PC-3 (cell line): ENCODE results near the gene TGIF1. TPM values are rescaled to one million over a fixed set of nuclear protein-coding genes. Genes with fewer than 3 reads are reported as not detected.
"Not testable (repeated sequence)": the region's sequence is repeated elsewhere in the genome, so short reads cannot be mapped to it uniquely, and the experiment has no call there.

Experiments used
- ATAC-seq: fragments of 200-7000 bp; cut with Tn5 transposase; 2 replicates; pipeline ENCODE4 v1.9.1; 2020; ENCODE audit warnings: mild to moderate bottlenecking, moderate library complexity
- BruUV-seq: library from RNA; stranded (reverse); fragments of 400-500 nt; replicated peaks from 2 replicates; lab custom pipeline; 2021; lab: Mats Ljungman, UMichigan
- CTCF ChIA-PET: fragments of 300-600 bp; sonication (Branson Sonifier 250); formaldehyde crosslinking; loops from one replicate; lab custom pipeline; 2022; ENCODE audit warnings: antibody characterized with exemption; lab: Charles Lee
- POLR2A ChIA-PET: fragments of 300-600 bp; sonication (Branson Sonifier 250); formaldehyde crosslinking; loops from one replicate; lab custom pipeline; 2022; ENCODE audit warnings: antibody characterized with exemption; ENCODE audit not compliant: unreplicated experiment; lab: Charles Lee
- DNase-seq: peaks from one replicate; pipeline ENCODE4 v3.0.0-alpha.2; 2015
- H2AFZ ChIP-seq: fragments of 300-600 bp; sonication (generic); 2 replicates; pipeline ENCODE4 v1.6.0; 2016; ENCODE audit warnings: antibody characterized with exemption, low read length
- H3F3A ChIP-seq: fragments of 300-600 bp; sonication (generic); one replicate; pipeline ENCODE4 v1.6.0; 2017; ENCODE audit warnings: antibody characterized with exemption, low read length, control low read depth, mild to moderate bottlenecking; ENCODE audit not compliant: unreplicated experiment
- H3K27ac ChIP-seq: fragments of 300-600 bp; sonication (generic); 2 replicates; pipeline ENCODE4 v1.5.1; 2016; ENCODE audit warnings: mild to moderate bottlenecking, low read length
- H3K27me3 ChIP-seq: fragments of 300-600 bp; sonication (generic); 2 replicates; pipeline ENCODE4 v1.6.1; 2016; ENCODE audit warnings: low read length, mixed read lengths
- H3K36me3 ChIP-seq: fragments of 300-600 bp; sonication (generic); 2 replicates; pipeline ENCODE4 v1.6.1; 2016; ENCODE audit warnings: low read depth, mixed run types, low read length, mixed read lengths
- H3K4me1 ChIP-seq: fragments of 300-600 bp; sonication (generic); 2 replicates; pipeline ENCODE4 v1.5.1; 2016; ENCODE audit warnings: low read length; ENCODE audit not compliant: insufficient read depth
- H3K4me2 ChIP-seq: fragments of 300-600 bp; sonication (generic); 2 replicates; pipeline ENCODE4 v1.6.0; 2016; ENCODE audit warnings: low read length
- H3K4me3 ChIP-seq: fragments of 300-600 bp; sonication (generic); 2 replicates; pipeline ENCODE4 v1.5.1; 2016; ENCODE audit warnings: mild to moderate bottlenecking, low read length, mixed read lengths
- H3K79me2 ChIP-seq: fragments of 300-600 bp; sonication (generic); 2 replicates; pipeline ENCODE4 v1.6.1; 2017; ENCODE audit warnings: low read length, mixed read lengths
- H3K9ac ChIP-seq: fragments of 300-600 bp; sonication (generic); 2 replicates; pipeline ENCODE4 v1.6.0; 2016; ENCODE audit warnings: mild to moderate bottlenecking, low read length
- H3K9me2 ChIP-seq: fragments of 300-600 bp; sonication (generic); replicated peaks from 2 replicates; pipeline ENCODE4 v1.6.1; 2016; ENCODE audit warnings: mixed run types, low read length, mixed read lengths
- H3K9me3 ChIP-seq: fragments of 300-600 bp; sonication (generic); 2 replicates; pipeline ENCODE4 v1.6.1; 2016; ENCODE audit warnings: low read length, mixed read lengths
- H4K20me1 ChIP-seq: fragments of 300-600 bp; sonication (generic); 2 replicates; pipeline ENCODE4 v1.6.1; 2016; ENCODE audit warnings: low read length, mixed read lengths
- EZH2 ChIP-seq: fragments of 300-600 bp; sonication (generic); IDR thresholded peaks from one replicate; pipeline ENCODE4 v1.6.1; 2017; ENCODE audit warnings: antibody characterized with exemption, mild to moderate bottlenecking, low read length; ENCODE audit not compliant: unreplicated experiment
- EZH2phosphoT487 ChIP-seq: fragments of 300-600 bp; sonication (generic); IDR thresholded peaks from 2 replicates; pipeline ENCODE4 v1.6.1; 2018; ENCODE audit warnings: mild to moderate bottlenecking, antibody characterized with exemption, low read length, borderline replicate concordance
- intact Hi-C: fragments of 100-400 bp; cut with micrococcal nuclease; formaldehyde crosslinking; loops from 2 replicates; pipeline ENCODE4 v1.9.0; 2023
- total RNA-seq: library from RNA; depleted of rRNA; stranded (reverse); fragments of >200 nt; gene quantifications from 2 replicates; pipeline ENCODE4 v1.2.3, GENCODE V29; 2014
- TF ChIP-seq, protein P1 (sequence below): fragments of 300-600 bp; sonication (generic); conservative IDR thresholded peaks from 2 replicates; pipeline ENCODE4 v1.5.1; 2017; ENCODE audit warnings: antibody characterized with exemption, low read depth, mild to moderate bottlenecking, low read length

The TGIF1 gene
- total RNA-seq, 1 experiment from 2014 or later: 114 TPM

DNA sequence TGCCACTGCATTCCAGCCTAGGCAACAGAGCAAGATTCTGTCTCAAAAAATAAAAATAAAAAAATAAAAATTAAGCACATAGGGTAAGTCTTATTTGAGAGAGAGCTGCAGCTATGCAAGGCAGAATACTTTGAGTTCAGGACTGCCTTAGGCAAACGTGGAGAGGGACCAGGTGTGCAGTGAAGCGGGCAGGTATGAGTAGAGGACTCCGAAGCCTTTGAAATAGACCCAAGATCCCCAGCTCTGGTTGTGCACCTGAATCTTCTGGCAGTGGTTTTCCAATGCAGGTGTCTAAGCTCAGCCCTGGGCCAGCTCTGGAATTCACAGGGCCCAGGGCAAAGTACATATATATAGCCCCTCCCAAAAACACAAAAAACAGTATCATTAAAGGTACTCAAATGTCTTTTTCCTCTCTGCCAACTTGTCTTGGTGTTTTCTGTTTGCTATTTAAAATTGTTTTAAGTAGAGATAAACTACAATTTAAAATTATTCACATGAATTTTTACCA lies 21.2 kb downstream of the TGIF1 start:
- Histone ChIP-seq H3K27ac (no peak overlapping the region), H3K36me3 (no peaks in the 10 kb centered on the region), H3K4me3 (no peak overlapping the region), H3K9me2 (no peaks in the 10 kb centered on the region), H3K4me2 (no peak overlapping the region), H3K79me2 (no peaks in the 10 kb centered on the region), H3F3A (peaks cover 2% of the 10 kb centered on the region), H2AFZ (no peak overlapping the region), H4K20me1 (no peaks in the 10 kb centered on the region), H3K9ac (no peak overlapping the region), H3K4me1 (peaks cover 8% of the 10 kb centered on the region), H3K9me3 (0 out of 2 replicates have a peak, but pooled peaks cover 3% of the 10 kb centered on the region), H3K27me3 (no peaks in the 10 kb centered on the region)
- no peak for DNase-seq
- no TSS peak for BruUV-seq
- POLR2A ChIA-PET: no interaction called here
- CTCF ChIA-PET: interaction anchor here (0.5 kb wide), 1 partner anchor 195 kb away, joined by 7 read pairs; no protein-coding TSS in a partner anchor
- no peak for ATAC-seq
- TF ChIP-seq, protein P1, sequence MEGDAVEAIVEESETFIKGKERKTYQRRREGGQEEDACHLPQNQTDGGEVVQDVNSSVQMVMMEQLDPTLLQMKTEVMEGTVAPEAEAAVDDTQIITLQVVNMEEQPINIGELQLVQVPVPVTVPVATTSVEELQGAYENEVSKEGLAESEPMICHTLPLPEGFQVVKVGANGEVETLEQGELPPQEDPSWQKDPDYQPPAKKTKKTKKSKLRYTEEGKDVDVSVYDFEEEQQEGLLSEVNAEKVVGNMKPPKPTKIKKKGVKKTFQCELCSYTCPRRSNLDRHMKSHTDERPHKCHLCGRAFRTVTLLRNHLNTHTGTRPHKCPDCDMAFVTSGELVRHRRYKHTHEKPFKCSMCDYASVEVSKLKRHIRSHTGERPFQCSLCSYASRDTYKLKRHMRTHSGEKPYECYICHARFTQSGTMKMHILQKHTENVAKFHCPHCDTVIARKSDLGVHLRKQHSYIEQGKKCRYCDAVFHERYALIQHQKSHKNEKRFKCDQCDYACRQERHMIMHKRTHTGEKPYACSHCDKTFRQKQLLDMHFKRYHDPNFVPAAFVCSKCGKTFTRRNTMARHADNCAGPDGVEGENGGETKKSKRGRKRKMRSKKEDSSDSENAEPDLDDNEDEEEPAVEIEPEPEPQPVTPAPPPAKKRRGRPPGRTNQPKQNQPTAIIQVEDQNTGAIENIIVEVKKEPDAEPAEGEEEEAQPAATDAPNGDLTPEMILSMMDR: no peak
- TF ChIP-seq EZH2phosphoT487 (no peak), EZH2 (no peak)
- intact Hi-C loops: no loop called here

DNA sequence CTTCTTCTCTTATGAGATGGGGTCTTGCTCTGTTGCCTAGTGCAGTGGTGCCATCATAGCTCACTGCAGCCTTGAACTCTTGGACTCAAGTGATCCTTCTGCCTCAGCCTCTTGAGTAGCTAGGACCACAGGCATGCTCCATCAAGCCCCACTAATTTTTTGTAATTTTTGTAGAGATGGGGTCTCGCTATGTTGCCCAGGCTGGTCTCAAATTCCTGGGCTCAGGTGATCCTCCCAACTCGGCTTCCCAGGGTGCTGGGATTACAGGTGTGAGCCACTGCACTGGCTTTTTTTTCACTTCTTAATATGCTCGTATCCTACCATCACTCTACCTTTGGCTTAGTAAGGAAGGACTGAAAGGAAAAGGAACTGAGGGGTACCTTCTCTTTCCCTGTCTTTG lies 22.1 kb downstream of the TGIF1 start:
- BruUV-seq, DNase-seq, H3K36me3 ChIP-seq, H3K9me3 ChIP-seq, H4K20me1 ChIP-seq, H3K9me2 ChIP-seq, POLR2A ChIA-PET, H3K79me2 ChIP-seq, H3F3A ChIP-seq, H3K4me3 ChIP-seq, H3K4me2 ChIP-seq, H2AFZ ChIP-seq, H3K4me1 ChIP-seq, CTCF ChIA-PET, ATAC-seq, H3K27me3 ChIP-seq, H3K27ac ChIP-seq, intact Hi-C loops, H3K9ac ChIP-seq: not testable (repeated sequence)

DNA sequence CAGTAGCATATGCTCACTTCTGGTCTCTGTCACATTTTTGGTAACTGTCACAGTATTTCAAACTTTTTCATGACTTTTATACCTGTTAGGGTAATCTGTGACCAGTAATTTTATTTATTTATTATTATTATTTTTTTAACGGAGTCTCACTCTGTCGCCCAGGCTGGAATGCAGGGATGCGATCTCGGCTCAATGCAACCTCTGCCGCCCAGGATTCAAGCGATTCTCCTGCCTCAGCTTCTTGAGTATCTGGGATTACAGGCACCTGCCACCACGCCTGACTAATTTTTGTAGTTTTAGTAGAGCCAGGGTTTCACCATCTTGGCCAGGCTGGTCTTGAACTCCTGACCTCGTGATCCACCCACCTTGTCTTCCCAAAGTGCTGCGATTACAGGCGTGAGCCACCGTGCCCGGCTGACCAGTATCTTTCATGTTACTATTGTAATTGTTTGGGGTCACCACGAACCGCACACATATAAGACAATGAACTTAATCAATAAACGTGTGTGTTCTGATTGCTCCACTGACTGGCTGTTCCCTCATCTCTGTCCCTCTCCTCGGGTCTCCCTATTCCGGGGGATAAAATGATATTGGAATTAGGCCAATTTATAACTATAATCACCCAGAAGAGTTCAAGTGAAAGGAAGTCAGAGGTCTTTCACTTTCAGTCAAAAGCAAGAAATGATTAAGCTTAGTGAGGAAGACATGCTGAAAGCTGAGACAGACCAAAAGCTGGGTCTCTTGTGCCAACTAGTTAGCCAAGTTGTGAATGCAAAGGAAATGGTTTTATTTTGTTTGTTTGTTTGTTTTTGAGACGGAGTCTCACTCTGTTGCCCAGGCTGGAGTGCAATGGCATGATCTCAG lies 22.9 kb downstream of the TGIF1 start:
- no peak for TF ChIP-seq EZH2phosphoT487
- no peak for TF ChIP-seq EZH2
- TF ChIP-seq, protein P1: no peak
- Histone ChIP-seq H3K9ac (no peak overlapping the region), H2AFZ (no peak overlapping the region), H3K36me3 (no peaks in the 10 kb centered on the region), H3K4me1 (no peaks in the 10 kb centered on the region), H3K79me2 (no peaks in the 10 kb centered on the region), H3K4me3 (no peak overlapping the region), H3K9me2 (no peaks in the 10 kb centered on the region), H3K27ac (no peak overlapping the region), H3K27me3 (no peaks in the 10 kb centered on the region), H4K20me1 (no peaks in the 10 kb centered on the region), H3K9me3 (0 out of 2 replicates have a peak, but pooled peaks cover 3% of the 10 kb centered on the region), H3K4me2 (no peak overlapping the region), H3F3A (no peaks in the 10 kb centered on the region)
- intact Hi-C loops: no loop called here
- ATAC-seq: no peak
- no TSS peak for BruUV-seq
- ChIA-PET POLR2A (no interaction called here), CTCF (no interaction called here)
- no peak for DNase-seq
